Kasumi-1 (cell line): ENCODE measurements around the gene CNTN6.
"Not testable (repeated sequence)": the region's sequence is repeated elsewhere in the genome, so short reads cannot be mapped to it uniquely, and the experiment has no call there.

ENCODE experiments used
- DNase-seq, 2 experiments: peaks; one replicate each; lab custom pipeline; 2025; lab: John Stamatoyannopoulos, UW

CNTN6 gene

DNA sequence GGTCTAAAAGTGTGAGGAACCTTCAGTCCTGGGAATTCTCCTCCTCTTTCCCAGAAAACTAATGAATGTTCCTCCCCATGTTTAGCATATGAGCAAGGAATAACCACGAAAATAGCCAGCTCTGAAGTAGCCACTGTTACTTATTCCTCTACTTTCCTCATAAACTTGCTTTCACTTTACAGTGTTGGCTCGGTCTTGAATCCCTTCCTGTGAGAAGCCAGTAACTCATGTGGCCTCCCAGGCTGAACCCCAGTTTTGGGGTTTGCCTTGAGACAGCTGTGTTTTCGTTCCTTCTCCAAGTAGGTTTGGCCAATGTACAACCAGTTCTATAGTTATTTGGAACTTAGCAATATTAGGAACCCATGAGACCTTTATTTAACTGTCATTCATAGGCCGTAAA lies 195.0 kb downstream of the CNTN6 start:
- no peak for DNase-seq

DNA sequence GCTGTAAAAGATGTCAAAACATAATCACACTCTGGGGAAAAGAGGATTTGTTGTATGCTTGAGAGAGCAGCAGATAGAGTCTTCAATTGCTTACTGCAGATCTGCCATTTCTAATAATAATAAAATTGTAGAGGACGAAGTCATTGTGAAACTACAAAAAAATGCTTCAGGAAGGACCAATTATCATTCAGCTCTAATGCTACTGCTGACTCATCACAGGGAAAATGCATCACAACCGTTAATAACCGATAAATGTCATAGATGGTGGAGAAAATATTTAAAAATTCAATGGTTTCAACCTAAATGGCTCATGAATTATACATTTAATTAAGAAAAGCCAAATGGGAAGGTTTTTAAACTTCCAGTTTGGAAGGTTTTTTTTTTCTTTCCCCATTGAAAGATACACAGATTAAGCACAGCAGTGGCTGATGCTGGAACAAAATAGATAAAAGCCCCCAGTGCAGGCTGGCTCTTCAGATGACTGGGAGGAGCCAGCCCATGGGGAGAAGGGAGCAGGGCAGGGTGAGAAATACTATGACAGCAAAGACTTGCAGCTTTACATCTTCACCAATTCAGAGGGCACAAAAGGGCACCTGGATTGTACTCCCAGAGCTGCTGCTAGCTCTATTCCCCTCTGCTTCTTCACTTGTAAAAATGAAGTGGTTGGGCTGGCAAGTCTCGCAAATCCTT lies 196.1 kb downstream of the CNTN6 start:
- DNase-seq = no peak

DNA sequence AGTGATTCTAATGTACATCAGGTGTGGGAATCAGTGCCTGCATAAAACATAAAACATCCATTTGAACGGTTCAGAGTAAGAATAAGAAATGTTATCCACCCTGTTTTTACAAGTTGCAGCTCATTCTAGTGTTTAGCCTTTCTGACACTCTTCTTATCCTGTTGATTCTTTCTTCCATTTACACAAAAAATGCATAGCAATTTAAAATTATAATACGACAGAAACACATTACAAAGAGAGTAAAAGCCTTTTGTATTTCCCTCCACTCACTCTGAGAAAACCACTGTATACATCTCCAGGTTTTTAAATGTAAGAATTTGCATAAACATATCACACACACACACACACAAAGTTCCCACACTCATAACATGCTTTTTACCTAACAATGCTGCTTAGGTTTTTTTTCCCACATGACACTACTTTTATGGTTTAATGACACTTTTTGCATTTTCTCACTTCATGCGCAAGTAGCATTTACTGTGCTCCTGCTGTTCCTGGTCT lies 199.8 kb downstream of the CNTN6 start:
- no peak for DNase-seq

DNA sequence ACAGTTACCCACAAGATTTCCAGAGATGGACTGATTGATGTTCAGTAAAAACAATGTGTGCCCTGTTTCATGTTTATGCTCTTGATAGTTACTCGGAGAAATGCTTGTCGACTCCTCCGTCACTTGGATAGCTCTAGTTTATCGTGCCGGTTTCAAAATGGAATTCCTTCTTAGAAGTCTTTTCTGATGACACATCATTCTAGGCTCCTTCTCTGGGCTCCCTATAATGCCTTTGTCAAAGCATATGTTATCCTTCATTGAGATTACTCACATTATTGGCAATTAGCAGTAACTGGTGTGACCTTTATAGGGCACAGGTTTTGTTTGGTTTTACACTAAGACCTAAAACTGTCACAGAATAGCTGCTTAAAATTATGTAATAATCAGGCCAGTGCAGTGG lies 201.8 kb downstream of the CNTN6 start:
- no peak for DNase-seq

DNA sequence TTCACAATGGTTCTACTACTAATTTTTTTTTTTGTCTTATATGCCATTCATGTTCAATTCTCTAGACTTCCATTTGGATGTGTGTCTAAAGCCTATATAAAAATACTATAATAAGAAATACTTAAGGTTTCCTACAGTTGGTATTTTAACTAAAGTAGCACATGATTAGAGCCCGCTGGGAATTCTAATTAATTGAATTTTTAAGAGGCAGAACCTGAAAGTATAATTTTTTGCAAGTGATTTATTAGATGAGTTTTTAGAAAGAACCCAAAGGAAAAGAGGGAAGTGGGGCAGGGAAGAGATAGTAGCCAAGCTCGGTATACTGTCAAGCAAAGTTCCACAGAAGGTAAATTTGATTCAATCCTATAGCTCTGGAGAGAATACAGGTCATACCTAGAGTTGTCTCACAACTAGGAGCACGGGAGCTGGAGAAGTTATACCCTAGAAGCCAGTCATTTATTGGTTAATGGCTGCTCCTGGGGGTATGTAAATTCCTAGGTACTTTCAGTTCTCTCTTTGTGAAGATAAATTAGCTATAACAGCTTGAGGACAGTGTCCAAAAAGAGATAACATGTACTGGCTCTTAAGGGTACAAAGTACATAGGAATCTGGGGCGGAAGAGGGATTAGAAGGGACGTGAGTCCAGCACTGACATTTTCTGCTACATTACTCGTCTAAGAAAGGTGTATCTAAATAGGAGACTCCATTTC lies 225.6 kb downstream of the CNTN6 start:
- DNase-seq = no peak

DNA sequence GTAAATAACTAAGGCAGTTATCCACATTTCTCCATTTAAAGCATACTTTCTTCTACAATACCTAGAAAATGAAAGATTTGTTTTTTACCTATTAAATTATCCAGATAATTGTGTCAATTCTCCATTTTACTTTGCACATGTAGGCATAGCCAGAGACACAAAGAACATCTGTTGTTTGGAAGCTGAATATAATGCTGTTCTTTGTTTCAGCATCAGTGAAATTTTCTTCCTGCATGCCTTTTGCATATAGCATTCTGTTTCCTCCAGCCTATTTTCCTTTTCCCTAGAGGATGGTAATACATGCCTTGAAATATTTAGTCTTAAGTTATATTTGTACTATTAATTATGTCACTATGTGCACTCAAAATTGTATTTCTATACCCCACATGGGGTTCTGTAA lies 233.7 kb downstream of the CNTN6 start:
- DNase-seq = no peak

DNA sequence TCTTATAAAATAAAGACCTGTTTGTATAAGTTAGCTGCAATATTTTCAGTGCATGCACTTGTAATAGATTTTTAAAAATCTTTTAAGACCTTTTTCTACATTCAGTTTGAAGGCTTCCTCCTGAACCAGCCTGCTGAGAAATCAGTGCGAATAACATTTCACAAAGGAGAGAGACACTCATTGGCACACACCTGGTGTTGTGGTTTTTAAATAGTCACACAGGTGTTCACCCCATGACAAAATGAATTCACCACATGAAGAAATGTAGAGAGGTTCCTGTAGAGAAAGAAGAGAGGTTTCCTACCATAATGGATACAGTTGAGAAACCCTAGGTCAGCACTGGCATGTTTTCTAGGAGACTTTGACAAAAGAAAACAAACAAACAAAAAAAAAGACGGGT lies 237.3 kb downstream of the CNTN6 start:
- no peak for DNase-seq

DNA sequence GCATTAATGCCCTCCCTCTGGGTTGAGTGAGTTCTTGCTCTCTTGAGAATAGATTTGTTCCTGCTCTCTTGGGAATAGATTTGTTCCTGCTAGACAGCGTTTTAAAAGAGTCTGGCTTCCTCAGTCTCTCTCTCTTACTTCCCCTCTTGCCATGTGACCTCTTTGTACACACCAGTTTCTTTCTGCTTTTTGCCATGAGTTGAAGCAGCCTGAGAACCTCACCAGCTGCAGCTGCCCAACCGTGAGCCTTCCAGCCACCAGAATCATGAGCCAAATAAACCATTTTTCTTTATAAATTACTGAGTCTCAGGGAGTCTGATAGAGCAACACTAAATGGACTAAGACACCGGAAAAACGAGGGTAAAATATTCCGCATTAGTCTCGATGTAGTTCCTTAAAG lies 253.6 kb downstream of the CNTN6 start:
- no peak for DNase-seq

DNA sequence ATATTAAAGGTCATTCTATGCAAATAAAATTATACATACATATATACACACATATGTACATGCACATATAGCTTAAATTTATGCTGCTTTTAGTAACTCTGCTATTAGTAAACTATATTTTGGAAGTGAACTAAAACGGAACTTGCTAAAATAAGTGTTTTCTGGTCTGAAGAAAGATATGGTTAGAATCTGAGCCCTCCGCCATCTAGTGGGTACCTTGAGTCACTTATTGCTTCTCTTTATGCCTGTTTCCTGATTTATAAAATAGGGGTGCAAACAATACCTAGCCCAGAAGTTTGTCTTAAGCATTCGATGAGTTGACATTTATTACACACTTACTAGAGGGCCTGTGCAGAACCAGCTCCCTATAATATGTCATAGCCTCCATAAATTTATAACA lies 255.7 kb downstream of the CNTN6 start:
- DNase-seq = peak in 1 of 2 experiments; percentile 2

DNA sequence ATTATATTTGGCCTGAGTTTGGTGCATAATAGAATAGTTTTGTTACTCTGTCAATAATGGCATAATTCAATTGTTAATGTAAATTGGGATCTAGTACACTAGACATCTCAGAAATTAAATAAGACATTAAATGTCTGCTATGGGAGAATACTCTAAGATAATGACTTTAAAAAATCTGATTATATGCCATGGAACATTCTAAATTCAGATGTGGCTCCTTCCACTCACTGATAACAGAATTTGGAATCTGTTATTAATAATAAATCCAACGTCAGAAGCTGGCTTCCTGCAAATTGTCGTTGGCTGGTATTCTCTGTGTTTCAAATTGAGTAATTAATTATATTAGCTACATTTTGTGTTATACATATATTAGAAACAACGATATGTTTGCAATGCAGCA lies 258.1 kb downstream of the CNTN6 start:
- no peak for DNase-seq

DNA sequence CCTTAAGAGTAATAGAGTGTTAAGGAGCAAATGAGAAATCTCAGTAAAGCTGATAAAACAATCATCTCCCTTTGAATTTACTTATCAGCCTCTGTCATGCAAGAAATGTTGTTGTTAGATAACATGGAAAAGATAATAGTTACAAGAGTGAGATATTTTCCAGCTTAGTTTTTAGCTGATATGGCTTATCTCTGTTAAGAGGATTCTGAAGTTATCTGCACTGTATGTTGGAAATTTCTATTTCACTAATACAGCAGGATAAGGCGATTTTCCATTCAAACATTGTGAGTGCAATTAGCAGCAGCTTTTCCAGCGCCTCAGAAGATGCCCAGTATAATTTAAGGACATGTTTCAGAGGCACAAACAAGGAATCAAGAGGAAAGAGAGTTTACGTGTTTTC lies 262.9 kb downstream of the CNTN6 start:
- no peak for DNase-seq

DNA sequence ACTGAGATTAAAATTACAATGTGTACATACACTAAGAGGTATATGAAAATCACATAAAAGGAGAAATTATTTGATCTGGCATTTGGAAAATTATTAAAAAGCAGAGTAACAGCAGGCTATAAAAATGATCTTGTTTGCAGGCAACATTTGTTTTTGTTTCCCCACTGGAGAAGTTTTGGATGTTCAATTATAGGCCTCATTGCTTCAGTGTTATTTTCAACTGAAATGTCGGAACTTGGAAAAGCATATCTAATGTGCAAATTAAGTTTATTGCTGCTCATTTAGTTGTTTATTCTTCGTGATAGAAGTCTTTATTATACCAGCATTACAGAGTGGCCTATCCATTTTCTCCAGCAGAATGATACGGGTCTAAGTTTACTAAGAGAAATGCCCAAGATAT lies 263.3 kb downstream of the CNTN6 start:
- no peak for DNase-seq

DNA sequence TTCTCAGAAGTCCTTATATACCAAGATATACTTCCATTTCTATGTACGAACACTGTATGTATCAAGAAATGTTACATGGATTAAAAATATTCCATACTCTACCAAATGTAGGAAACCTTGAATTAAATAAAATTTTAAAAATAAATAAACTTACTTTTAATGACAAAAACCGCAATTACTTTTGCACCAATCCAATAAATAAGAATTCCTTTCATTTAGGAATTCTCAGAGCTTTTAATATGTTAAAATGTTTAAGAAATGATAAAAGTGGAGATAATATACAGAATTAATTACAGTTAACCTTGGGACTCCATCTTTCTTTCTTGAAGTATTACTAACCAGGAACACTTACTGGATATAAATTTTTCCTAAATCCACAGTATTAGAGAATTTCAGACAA lies 272.7 kb downstream of the CNTN6 start:
- no peak for DNase-seq

DNA sequence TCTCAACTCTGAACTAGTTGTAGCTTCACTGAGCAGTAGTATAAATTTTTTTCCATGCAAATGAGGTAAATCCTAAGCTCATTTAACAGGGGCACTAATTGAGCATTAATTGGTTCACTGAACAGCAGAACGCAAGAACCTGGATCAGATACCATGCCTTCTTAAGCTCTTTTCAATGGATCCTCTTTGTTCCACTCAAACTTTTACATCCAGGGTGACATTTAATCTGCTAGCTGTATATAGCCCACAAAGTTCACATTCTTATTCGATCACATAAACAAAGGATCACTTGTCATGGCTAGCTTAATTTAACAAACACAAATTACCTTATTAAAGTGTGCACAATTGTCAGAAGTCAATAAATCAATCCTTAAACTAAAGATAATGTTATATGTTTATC lies 281.6 kb downstream of the CNTN6 start:
- DNase-seq = no peak

DNA sequence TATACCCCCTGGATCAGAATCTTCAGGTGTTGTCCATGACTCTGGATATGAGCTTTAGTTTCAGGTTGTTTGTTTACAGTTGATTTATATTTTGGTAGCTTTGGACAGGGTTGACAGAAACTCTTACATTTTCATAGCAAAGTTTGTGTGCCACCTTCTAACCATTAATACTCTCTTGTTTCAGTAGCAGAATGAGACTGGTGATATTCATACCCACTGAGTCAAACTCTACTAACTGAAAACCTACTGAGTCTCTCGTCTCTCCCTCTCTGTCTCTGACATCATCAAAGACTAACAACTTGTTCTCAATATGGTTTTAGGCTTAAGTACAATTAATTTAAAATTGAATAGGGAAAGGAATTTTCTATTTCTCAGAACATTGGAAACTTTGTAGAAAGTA lies 282.3 kb downstream of the CNTN6 start:
- DNase-seq = no peak

DNA sequence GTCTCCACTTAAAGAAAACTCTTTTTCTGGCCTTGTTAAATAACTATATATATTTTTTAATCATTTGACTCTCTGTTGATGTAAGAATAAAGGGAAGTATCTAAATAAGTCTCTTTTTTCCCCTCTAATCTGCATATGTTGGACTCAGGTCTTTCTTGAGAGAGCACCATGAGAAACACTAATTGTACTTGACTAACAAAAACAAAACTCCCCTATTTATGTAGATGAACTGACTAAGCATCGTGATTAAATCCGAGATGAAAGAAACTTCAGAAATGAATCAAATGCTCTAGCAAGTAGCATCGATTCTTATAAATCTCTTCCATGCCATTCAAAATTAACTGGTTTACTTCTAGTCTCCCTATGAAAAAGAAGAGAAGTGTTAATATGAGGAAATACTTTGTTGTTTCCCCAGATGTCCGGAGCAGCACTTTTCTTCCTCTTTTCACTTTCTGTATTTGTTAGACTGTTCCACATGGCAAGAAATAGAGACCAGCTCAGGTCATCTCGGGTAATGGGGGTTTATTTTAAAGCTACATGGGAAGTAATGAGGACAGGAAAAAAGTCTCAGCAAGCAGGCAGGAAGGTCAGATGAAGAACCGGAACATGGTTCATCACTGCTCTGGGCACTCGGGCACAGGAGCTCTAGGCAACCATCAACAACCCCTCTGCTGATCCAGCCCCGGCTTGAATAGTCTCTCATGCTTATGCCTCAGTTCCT lies 288.3 kb downstream of the CNTN6 start:
- peak; percentile 71 to 75 for DNase-seq

DNA sequence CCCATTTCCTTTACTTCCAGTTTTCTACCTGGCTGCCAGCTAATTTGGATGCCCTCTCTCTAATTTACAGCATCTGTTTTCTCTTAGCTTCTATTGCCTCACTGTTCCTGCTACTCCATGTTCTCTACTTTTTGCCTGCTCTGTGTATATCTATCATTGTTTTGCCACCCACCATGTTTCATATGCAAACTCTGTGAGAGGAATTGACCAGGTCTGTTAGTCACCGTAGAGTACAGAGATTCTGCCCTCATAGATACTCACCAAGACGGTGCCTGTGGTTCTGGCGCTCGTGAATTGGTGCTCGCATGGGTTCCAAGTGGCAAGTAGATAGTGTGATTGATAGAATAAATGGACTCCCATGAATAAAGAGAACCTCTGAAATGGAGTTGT lies 288.8 kb downstream of the CNTN6 start:
- no peak for DNase-seq

DNA sequence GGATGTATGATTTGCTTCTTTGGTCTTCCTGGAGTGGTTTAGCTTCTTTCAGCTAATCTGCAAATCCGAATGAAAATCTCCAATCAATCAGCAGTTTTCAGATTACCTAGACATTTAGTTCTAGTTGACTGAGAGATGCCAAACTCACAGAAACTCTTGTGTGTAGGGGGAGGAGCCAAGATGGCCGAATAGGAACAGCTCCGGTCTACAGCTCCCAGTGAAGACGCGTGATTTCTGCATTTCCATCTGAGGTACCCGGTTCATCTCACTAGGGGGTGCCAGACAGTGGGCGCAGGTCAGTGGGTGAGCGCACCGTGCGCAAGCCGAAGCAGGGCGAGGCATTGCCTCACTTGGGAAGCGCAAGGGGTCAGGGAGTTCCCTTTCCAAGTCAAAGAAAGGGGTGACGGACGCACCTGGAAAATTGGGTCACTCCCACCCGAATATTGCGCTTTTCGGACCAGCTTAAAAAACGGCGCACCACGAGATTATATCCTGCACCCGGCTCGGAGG lies 294.6 kb downstream of the CNTN6 start:
- DNase-seq = not testable (repeated sequence)

DNA sequence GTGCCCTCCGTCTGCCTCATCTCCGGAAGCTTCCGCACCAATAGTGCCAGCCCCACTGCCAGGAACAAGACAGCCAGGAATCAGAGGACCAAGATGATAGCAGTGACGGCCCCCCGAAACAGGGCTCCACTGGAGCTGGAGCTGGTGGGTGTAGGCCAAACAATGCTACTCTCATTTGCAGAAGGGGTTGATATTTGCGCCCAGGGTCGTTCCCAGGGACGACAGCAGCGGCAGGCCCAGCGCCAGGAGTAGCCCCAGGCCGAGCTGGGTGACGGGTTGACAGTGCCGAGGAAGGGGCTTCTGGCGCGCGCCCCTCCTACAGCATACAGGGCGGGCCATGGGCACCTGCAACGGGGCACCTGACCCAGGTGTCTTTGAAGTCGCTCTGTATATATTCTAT lies 301.4 kb downstream of the CNTN6 start:
- no peak for DNase-seq

DNA sequence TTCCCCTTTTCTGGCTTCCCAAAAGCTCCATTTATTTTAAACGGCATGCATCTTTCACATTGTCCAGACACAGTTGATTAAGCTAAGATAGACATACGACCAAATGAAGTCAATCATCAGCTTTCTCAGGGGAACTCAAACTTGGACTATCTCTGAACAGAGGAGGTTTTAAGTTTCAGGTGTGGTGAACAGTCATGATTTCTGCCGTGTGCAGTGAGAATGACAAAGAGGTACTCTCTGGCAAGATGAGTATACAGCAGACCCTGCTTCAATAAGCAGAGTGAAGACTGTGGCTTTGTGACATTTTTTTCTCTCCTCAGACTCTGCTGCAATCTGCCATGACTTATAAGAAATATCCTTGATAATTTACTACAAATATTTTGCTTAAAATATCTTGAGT lies 307.7 kb downstream of the CNTN6 start:
- no peak for DNase-seq

DNA sequence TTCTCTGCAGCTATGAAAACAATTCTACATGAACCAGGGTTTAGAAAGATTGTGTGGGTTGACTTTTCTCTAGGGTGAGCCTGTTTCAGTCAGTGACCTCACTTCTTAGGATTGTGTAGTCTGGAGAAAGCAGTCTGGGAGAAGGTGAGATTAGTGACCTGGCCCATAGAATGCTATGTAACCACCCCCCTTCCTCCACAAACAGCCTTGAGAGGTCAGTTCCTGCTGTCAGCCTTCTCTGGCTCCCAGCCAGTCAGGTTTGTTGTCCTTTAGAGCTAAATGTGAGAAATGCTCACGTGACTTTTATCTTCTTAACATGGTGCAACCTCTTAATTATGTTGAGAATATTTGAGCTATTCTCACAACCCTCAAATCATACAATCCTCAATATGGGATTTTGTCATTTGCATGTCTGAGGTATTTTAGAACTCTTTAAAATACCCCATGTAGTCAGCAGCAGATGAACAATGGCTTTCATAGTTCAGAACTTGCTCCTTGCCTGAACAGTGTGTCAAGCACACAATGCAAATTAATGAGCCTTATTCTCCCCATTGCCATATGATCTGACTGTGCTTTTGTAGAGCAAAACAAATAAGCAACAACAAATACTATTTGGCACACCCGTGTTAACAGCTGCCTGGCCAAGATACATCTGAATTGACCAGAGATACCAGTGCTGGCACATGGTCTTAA lies 311.6 kb downstream of the CNTN6 start:
- no peak for DNase-seq

DNA sequence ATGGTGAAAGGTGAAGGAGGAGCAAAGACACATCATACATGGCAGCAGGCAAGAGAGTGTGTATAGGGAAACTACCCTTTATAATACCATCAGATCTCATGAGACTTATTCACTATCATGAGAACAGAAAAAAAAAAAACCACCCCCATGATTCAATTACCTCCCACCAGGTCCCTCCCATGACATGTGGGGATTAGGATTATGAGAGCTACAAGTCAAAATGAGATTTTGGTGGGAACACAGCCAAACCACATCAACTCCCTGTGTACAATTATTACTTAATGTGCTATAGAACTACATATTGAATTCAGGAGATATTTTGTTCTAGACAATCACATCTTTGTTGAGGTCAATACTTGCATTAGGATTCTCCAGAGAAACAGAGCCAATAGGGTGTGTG lies 313.4 kb downstream of the CNTN6 start:
- no peak for DNase-seq
